Effector CD4-positive, alpha-beta T cell (primary cell): ENCODE measurements around the gene ZNF232.
"Not testable (repeated sequence)": the region's sequence is repeated elsewhere in the genome, so short reads cannot be mapped to it uniquely, and the experiment has no call there.

Experiments
- DNase-seq: peaks from one replicate; pipeline ENCODE4 v3.0.0-alpha.2; 2020

ZNF232 gene

GRCh38 chr17:5096731-5097100, 15.0 kb downstream of the ZNF232 start:
- no peak for DNase-seq

- DNase-seq = no peak
Measured at GRCh38 chr17:5092218-5093010, 19.3 kb downstream of the ZNF232 start.

- DNase-seq = no peak
Measured at GRCh38 chr17:5080591-5080990, 31.1 kb downstream of the ZNF232 start.

- peak; percentile 54 for DNase-seq
Measured at GRCh38 chr17:5078106-5079028, 33.3 kb downstream of the ZNF232 start, which contains the start of gene ZFP3. ZFP3 (plus strand) TSS chr17:5078467; CDS start chr17:5091505, 13,038 bp downstream.

- no peak for DNase-seq
Measured at GRCh38 chr17:5077781-5078105, 33.9 kb downstream of the ZNF232 start.

- not testable (repeated sequence) for DNase-seq
Measured at GRCh38 chr17:5077275-5077674, 34.4 kb downstream of the ZNF232 start.

- DNase-seq = not testable (repeated sequence)
Measured at GRCh38 chr17:5075472-5075871, 36.2 kb downstream of the ZNF232 start.

GRCh38 chr17:5069724-5070123, 42.0 kb downstream of the ZNF232 start:
- DNase-seq = no peak

GRCh38 chr17:5068236-5068635, 43.4 kb downstream of the ZNF232 start:
- DNase-seq = no peak

GRCh38 chr17:5065227-5065744, 46.4 kb downstream of the ZNF232 start:
- no peak for DNase-seq
